Transverse colon (tissue), 4 donors: Measurements from ENCODE around the gene DPYSL5. TPM values are rescaled to one million over a fixed set of nuclear protein-coding genes. Genes with fewer than 3 reads are reported as not detected.
"Not testable (repeated sequence)": the region's sequence is repeated elsewhere in the genome, so short reads cannot be mapped to it uniquely, and the experiment has no call there.

Source experiments
- DNase-seq: peaks from one replicate; pipeline ENCODE4 v3.0.0-alpha.2; 2019
- H3K27ac ChIP-seq, 4 donors: fragments of 200-600 bp; sonication (generic); 2 replicates each; pipeline ENCODE4 v1.5.1; 2016 to 2018; ENCODE audit warnings: inconsistent platforms in 4 of 4
- H3K27me3 ChIP-seq: fragments of 200-600 bp; sonication (generic); 2 replicates; pipeline ENCODE4 v1.5.1; 2017; ENCODE audit warnings: inconsistent platforms
- H3K36me3 ChIP-seq, 4 donors: fragments of 200-600 bp; sonication (generic); 2 replicates each; pipeline ENCODE4 v1.5.1; 2017 to 2019; ENCODE audit warnings: inconsistent platforms in 4 of 4
- H3K4me1 ChIP-seq, 4 donors: fragments of 200-600 bp; sonication (generic); 2 replicates each; pipeline ENCODE4 v1.5.1; 2017 to 2020; ENCODE audit warnings: inconsistent platforms in 4 of 4
- H3K4me3 ChIP-seq, 4 donors: fragments of 200-600 bp; sonication (generic); 1 replicate in 1 of 4; 2 replicates in 3 of 4; pipeline versions ENCODE4 v1.5.1 to v1.6.1; 2017 to 2019; ENCODE audit warnings: inconsistent platforms in 4 of 4
- H3K9me3 ChIP-seq, 2 donors: fragments of 200-600 bp; sonication (generic); 2 replicates each; pipeline ENCODE4 v1.5.1; 2017 to 2019; ENCODE audit warnings: inconsistent platforms in 2 of 2
- CTCF ChIP-seq, 5 experiments: fragments of 200-600 bp in 3 of 5; fragments of 450-650 bp in 2 of 5; sonication (generic) in 3 of 5; IDR thresholded peaks; 1 replicate in 2 of 5; 2 replicates in 3 of 5; pipeline ENCODE4 v1.5.1; 2016 to 2017; ENCODE audit warnings: antibody characterized with exemption in 5 of 5, inconsistent platforms in 3 of 5, mild to moderate bottlenecking in 2 of 5, moderate library complexity in 1 of 5
- EP300 ChIP-seq: sonication (generic); formaldehyde crosslinking; IDR thresholded peaks from one replicate; pipeline ENCODE4 v1.6.1; 2017; ENCODE audit warnings: antibody characterized with exemption, low read depth
- POLR2A ChIP-seq: fragments of 450-650 bp; IDR thresholded peaks from one replicate; pipeline ENCODE4 v1.6.1; 2016; ENCODE audit warnings: antibody characterized with exemption, mild to moderate bottlenecking, moderate library complexity
- POLR2AphosphoS5 ChIP-seq, 3 donors: sonication (generic); formaldehyde crosslinking; IDR thresholded peaks; one replicate each; pipeline ENCODE4 v1.6.1; 2016; ENCODE audit warnings: antibody characterized with exemption in 3 of 3
- WGBS, 2 donors: methylation state at CpG; one replicate each; pipeline ENCODE4 v1.1.5; 2018; ENCODE audit warnings: low coverage in 1 of 2; 5-methylcytosine and 5-hydroxymethylcytosine counted together
- in situ Hi-C, 4 donors: fragments of 200-750 bp; cut with MboI; loops; one replicate each; pipeline versions ENCODE4 v1.15.0 to v1.15.1; 2017; ENCODE audit warnings: low sequenced_read_pairs in 3 of 4, low pct_ligation_motif_present in 1 of 4, low pct_unique_long_range_greater_than_20kb in 1 of 4
- intact Hi-C: fragments of 100-400 bp; cut with DNase I; formaldehyde crosslinking; loops from one replicate; pipeline ENCODE4 v1.15.1; 2023; ENCODE audit warnings: low total_unique reads
- total RNA-seq, 4 donors: library from RNA; depleted of rRNA; stranded (reverse); fragments of >200 nt; gene quantifications; one replicate each; pipeline ENCODE4 v1.1.0, GENCODE V29; 2016

Gene DPYSL5
- total RNA-seq, 4 donors from 2014 or later = 0.32 TPM; not detected in 3

- in situ Hi-C loops (loop anchor here in 1 of 4 donors (10.0 kb wide), 1 partner anchor 78 kb away; the partner anchor contains the start of gene DPYSL5), intact Hi-C loops (no loop called here)
- peak; percentile 28 for DNase-seq
- no peaks in the 10 kb centered on the region for H3K36me3 ChIP-seq
- H3K4me1 ChIP-seq = no peaks in the 10 kb centered on the region
- H3K27ac ChIP-seq = no peak overlapping the region
- H3K4me3 ChIP-seq = no peak overlapping the region
- TF ChIP-seq CTCF (IDR thresholded peaks at IDR 0.05) (peak; percentile 24 to 46 (median 35)), POLR2A (no peak), POLR2AphosphoS5 (IDR thresholded peaks at IDR 0.05) (no peak)
- H3K9me3 ChIP-seq = no peaks in the 10 kb centered on the region
- 9 to 19% methylated on average over 4 to 8 of the region's 8 CpGs for WGBS, 2 donors
- peaks cover 17% of the 10 kb centered on the region for H3K27me3 ChIP-seq
Observed at GRCh38 chr2:26922405-26923188, 74.7 kb downstream of the DPYSL5 start.

DNA sequence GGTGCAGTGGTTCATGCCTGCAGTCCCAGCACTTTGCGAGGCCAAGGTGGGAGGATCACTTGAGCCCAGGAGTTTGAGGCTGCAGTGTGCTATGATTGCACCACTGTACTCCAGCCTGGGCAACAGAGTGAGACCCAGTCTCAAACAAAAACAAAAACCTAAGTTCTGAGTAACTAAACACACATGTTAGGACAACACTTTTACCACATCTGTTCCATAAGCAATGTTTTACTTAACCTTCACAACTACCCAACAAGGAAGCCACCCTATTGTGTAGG, 75.2 kb downstream of the DPYSL5 start:
- H3K27me3 ChIP-seq = peaks cover 17% of the 10 kb centered on the region
- in situ Hi-C loops = loop anchor here in 1 of 4 donors (10.0 kb wide), 1 partner anchor 78 kb away; the partner anchor contains the start of gene DPYSL5
- DNase-seq, intact Hi-C loops, H3K9me3 ChIP-seq, H3K4me3 ChIP-seq, H3K4me1 ChIP-seq, H3K36me3 ChIP-seq, H3K27ac ChIP-seq: not testable (repeated sequence)
- 63% methylated on average over 1 of the region's 1 CpG; no CpG with 5 or more reads in 1 of the 2 donors for WGBS, 2 donors

DNA sequence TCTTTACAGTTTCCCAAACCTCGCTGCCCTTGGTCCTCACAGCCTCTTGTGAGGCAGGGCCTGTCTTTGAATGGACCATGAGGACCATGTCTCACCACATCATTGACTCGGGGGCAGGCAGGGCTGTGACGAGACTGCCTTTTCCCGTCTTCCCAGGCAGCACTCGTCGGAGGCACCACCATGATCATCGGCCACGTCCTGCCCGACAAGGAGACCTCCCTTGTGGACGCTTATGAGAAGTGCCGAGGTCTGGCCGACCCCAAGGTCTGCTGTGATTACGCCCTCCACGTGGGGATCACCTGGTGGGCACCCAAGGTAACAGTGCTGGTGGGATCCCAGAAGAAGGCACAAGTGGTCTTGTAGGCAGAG, 76.8 kb downstream of the DPYSL5 start:
- H3K4me1 ChIP-seq = no peaks in the 10 kb centered on the region
- WGBS, 2 donors = 93% methylated on average over 14 of the region's 14 CpGs; no CpG with 5 or more reads in 1 of the 2 donors
- H3K4me3 ChIP-seq = no peak overlapping the region
- H3K27ac ChIP-seq = no peak overlapping the region
- TF ChIP-seq POLR2AphosphoS5 (IDR thresholded peaks at IDR 0.05) = no peak
- TF ChIP-seq CTCF (IDR thresholded peaks at IDR 0.05) = no peak
- no peak for TF ChIP-seq EP300
- no peak for TF ChIP-seq POLR2A
- in situ Hi-C loops (loop anchor here in 1 of 4 donors (10.0 kb wide), 1 partner anchor 80 kb away; the partner anchor contains the start of gene DPYSL5), intact Hi-C loops (no loop called here)
- no peaks in the 10 kb centered on the region for H3K36me3 ChIP-seq
- H3K27me3 ChIP-seq = peaks cover 17% of the 10 kb centered on the region
- no peaks in the 10 kb centered on the region for H3K9me3 ChIP-seq
- no peak for DNase-seq

DNA sequence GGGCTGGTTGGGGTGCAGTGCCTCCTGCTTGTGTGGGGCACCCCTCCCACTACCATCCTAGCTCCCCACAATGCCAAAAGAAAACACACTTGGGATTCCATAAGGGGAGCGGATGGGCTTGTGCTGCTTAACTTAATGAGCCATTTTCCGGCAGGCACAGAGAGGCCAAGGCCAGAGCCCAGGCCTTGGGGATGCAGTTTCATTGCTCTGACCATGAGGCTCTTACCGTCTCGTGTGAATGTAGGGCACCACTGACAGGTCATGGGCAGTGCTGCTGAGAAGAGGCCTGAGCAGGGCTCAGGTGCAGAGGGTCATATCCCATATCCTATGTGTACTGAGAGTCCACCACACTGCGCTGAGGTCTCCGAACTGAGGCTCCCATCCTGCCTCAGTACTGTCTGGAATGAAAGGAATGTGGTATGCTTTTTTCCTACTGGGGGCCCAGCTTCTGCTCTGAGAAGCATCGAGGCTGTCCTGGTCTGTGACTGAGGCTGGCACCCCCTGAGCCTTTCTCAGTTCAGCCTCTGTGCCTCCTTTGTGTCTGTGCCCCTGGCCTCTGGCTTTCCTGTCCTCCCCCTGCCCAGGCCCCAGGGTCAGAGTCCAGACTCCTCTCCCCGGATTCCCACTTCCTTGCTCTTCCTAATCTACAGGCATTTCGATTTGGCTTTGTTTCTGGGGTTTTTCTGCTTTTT, 77.3 kb downstream of the DPYSL5 start:
- Histone ChIP-seq H3K27ac (no peak overlapping the region), H3K27me3 (peaks cover 17% of the 10 kb centered on the region), H3K4me3 (no peak overlapping the region), H3K36me3 (no peaks in the 10 kb centered on the region), H3K9me3 (no peaks in the 10 kb centered on the region), H3K4me1 (no peaks in the 10 kb centered on the region)
- no peak for DNase-seq
- TF ChIP-seq CTCF (IDR thresholded peaks at IDR 0.05) (no peak), POLR2A (no peak), POLR2AphosphoS5 (IDR thresholded peaks at IDR 0.05) (no peak), EP300 (no peak)
- intact Hi-C loops = no loop called here
- WGBS, 2 donors = 69 to 92% methylated on average over 2 to 9 of the region's 9 CpGs
- in situ Hi-C loops = loop anchor here in 1 of 4 donors (10.0 kb wide), 1 partner anchor 80 kb away; the partner anchor contains the start of gene DPYSL5
